ENCODE measurements around the gene NME5. TPM values are rescaled to one million over a fixed set of nuclear protein-coding genes. Genes with fewer than 3 reads are reported as not detected.

Gene NME5
- total and polyA plus RNA-seq, 9 of the 15 experiments (the other 6 are each of a cell fraction or from before 2014, with no cell fraction given): not detected

DNA sequence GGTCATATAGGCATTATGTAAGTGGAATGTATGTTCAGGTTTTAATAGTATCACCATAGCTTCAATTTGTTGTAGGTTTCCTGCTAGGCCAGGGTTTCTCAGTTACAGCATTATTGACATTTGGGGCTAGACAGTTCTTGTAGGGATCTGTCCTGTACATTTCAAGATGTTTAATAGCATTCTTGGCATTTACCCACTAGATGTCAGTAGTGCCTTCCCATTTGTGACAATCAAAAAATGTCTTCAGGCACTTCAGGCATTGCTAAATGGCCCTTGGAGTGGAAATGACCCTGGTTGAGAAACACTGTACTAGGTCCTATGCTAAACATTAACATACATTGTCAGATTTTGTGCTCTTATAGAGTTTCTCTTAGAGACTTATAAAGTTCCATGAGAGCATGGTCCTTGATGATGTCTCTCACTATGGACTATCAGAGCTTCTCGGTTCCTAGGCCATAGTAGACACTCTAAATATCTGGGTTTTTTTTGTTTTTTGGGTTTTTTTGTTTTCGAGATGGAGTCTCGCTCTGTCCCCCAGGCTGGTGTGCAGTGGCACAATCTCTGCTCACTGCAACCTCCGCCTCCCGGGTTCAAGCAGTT lies 41.1 kb upstream of the NME5 start:
- intact Hi-C loops (cut with micrococcal nuclease): loop anchor here (1.0 to 5.0 kb wide), 4 partner anchors 103 to 323 kb away; partner anchors contain the start of gene KDM3B
- peak; percentile 62 for ATAC-seq
- POLR2A ChIA-PET: interaction anchor here (0.8 to 4.6 kb wide), 7 partner anchors 8 to 367 kb away, joined by 3 to 31 read pairs (median 3); no protein-coding TSS in a partner anchor
- Histone ChIP-seq H3K9me3 (replicated peaks; ENCODE audit: control insufficient read depth, insufficient read depth, low read depth, low read length) (no peaks in the 10 kb centered on the region), H3K27me3 (ENCODE audit: control insufficient read depth in 2 of 2, insufficient read depth in 2 of 2, low read length in 2 of 2) (no peaks in the 10 kb centered on the region), H3K4me3 (peak overlapping the region; percentile 63), H3K9ac (ENCODE audit: insufficient read depth in 1 of 2, low read depth in 2 of 2, low read length in 2 of 2) (peak overlapping the region in 1 of 2 experiments; percentile 97; a peak in 2 of 4 replicates), H3K4me1 (replicated peaks in 1 of 2; ENCODE audit: control insufficient read depth in 2 of 2, insufficient read depth in 2 of 2, low read length in 2 of 2) (peaks cover 4 to 5% of the 10 kb centered on the region in 2 experiments; a peak in 2 of 5 replicates), H3K79me2 (ENCODE audit: control insufficient read depth, insufficient read depth, low read length) (peaks cover 51% of the 10 kb centered on the region), H3K27ac (ENCODE audit: extremely low read depth, low read depth, low read length) (peak overlapping the region; percentile 99), H4K20me1 (replicated peaks; ENCODE audit: control insufficient read depth, insufficient read depth, low read length) (no peaks in the 10 kb centered on the region), H3K36me3 (ENCODE audit: control insufficient read depth, insufficient read depth, low read length) (peaks cover 61% of the 10 kb centered on the region), H2AFZ (ENCODE audit: low read depth, low read length) (peak overlapping the region; percentile 28; the same call in 1 of the 2 replicates), H3K4me2 (ENCODE audit: insufficient read depth, low read length) (peak overlapping the region; percentile 95), H3K9me1 (ENCODE audit: control insufficient read depth, insufficient read depth, low read length) (no peaks in the 10 kb centered on the region)
- CTCF ChIA-PET (ENCODE audit: low intra/inter-chr PET ratio): interaction anchor here (0.6 to 2.2 kb wide), 4 partner anchors 42 to 636 kb away, joined by 3 to 10 read pairs (median 4); no protein-coding TSS in a partner anchor
- peak; percentile 45 to 79 (median 53) for DNase-seq (ENCODE audit: extremely low read depth in 1 of 4, low spot score in 3 of 4)
- in situ Hi-C loops (cut with MboI): loop anchor here (5.0 to 25.0 kb wide), 2 partner anchors 102 to 232 kb away; no protein-coding TSS in a partner anchor
- 58% methylated on average over 5 of the region's 5 CpGs for WGBS (ENCODE audit: insufficient coverage, low coverage, missing lambda C conversion rate)
- BruUV-seq (replicated peaks): no TSS peak
- FAIRE-seq: peak; percentile 84
- TF ChIP-seq ZKSCAN1 (IDR thresholded peaks at IDR 0.05; ENCODE audit: low read depth, low read length): no peak
- TF ChIP-seq, protein P1, sequence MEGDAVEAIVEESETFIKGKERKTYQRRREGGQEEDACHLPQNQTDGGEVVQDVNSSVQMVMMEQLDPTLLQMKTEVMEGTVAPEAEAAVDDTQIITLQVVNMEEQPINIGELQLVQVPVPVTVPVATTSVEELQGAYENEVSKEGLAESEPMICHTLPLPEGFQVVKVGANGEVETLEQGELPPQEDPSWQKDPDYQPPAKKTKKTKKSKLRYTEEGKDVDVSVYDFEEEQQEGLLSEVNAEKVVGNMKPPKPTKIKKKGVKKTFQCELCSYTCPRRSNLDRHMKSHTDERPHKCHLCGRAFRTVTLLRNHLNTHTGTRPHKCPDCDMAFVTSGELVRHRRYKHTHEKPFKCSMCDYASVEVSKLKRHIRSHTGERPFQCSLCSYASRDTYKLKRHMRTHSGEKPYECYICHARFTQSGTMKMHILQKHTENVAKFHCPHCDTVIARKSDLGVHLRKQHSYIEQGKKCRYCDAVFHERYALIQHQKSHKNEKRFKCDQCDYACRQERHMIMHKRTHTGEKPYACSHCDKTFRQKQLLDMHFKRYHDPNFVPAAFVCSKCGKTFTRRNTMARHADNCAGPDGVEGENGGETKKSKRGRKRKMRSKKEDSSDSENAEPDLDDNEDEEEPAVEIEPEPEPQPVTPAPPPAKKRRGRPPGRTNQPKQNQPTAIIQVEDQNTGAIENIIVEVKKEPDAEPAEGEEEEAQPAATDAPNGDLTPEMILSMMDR (IDR thresholded peaks at IDR 0.05 in 2 of 3, conservative IDR thresholded peaks at IDR 0.05 in 1 of 3; ENCODE audit: insufficient read depth in 2 of 3, low read depth in 1 of 3, low read length in 3 of 3): peak; percentile 57 to 86 (median 70)
- peak; percentile 43 for TF ChIP-seq MEIS2 (IDR thresholded peaks at IDR 0.05; ENCODE audit: partially characterized antibody)
- TF ChIP-seq, protein P2, sequence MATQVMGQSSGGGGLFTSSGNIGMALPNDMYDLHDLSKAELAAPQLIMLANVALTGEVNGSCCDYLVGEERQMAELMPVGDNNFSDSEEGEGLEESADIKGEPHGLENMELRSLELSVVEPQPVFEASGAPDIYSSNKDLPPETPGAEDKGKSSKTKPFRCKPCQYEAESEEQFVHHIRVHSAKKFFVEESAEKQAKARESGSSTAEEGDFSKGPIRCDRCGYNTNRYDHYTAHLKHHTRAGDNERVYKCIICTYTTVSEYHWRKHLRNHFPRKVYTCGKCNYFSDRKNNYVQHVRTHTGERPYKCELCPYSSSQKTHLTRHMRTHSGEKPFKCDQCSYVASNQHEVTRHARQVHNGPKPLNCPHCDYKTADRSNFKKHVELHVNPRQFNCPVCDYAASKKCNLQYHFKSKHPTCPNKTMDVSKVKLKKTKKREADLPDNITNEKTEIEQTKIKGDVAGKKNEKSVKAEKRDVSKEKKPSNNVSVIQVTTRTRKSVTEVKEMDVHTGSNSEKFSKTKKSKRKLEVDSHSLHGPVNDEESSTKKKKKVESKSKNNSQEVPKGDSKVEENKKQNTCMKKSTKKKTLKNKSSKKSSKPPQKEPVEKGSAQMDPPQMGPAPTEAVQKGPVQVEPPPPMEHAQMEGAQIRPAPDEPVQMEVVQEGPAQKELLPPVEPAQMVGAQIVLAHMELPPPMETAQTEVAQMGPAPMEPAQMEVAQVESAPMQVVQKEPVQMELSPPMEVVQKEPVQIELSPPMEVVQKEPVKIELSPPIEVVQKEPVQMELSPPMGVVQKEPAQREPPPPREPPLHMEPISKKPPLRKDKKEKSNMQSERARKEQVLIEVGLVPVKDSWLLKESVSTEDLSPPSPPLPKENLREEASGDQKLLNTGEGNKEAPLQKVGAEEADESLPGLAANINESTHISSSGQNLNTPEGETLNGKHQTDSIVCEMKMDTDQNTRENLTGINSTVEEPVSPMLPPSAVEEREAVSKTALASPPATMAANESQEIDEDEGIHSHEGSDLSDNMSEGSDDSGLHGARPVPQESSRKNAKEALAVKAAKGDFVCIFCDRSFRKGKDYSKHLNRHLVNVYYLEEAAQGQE (IDR thresholded peaks at IDR 0.05; ENCODE audit: borderline replicate concordance): peak; percentile 56; the same call in 1 of the 2 replicates
- TF ChIP-seq, protein P2 (CRISPR knock-in tag; IDR thresholded peaks at IDR 0.05; ENCODE audit: low read depth): no peak
- TF ChIP-seq SP1 (CRISPR knock-in tag; IDR thresholded peaks at IDR 0.05): peak; percentile 40; the same call in 1 of the 2 replicates
- 0 out of 2 replicates have a peak, but pooled peaks have one; percentile 33 for TF ChIP-seq RB1 (IDR thresholded peaks at IDR 0.05; ENCODE audit: low read depth)
- no peak for TF ChIP-seq ELF1 (tag; IDR thresholded peaks at IDR 0.05)
- no peak for TF ChIP-seq ZC3H4 (CRISPR knock-in tag; IDR thresholded peaks at IDR 0.05; ENCODE audit: borderline replicate concordance)
- TF ChIP-seq XRCC3 (IDR thresholded peaks at IDR 0.05): no peak
- TF ChIP-seq SLC30A9 (CRISPR knock-in tag; IDR thresholded peaks at IDR 0.05): no peak
- no peak for TF ChIP-seq U2AF1 (optimal IDR thresholded peaks at IDR 0.05; ENCODE audit: low read depth, low read length)
